Right ventricle myocardium inferior (tissue), 1 donor: ENCODE results near the gene CDK5RAP3. TPM values are rescaled to one million over a fixed set of nuclear protein-coding genes. Genes with fewer than 3 reads are reported as not detected.
"Not testable (repeated sequence)": the region's sequence is repeated elsewhere in the genome, so short reads cannot be mapped to it uniquely, and the experiment has no call there.

Experiments
- ATAC-seq: fragments of 200-7000 bp; cut with Tn5 transposase; one replicate; pipeline ENCODE4 v1.9.1; 2020; ENCODE audit warnings: mild to moderate bottlenecking, moderate library complexity
- DNase-seq: peaks from one replicate; pipeline ENCODE4 v3.0.0; 2021; ENCODE audit errors: missing footprints
- intact Hi-C: fragments of 100-400 bp; cut with DNase I; formaldehyde crosslinking; loops from one replicate; pipeline ENCODE4 v1.11.0; 2022
- long read RNA-seq: library from polyadenylated mRNA; unstranded; transcript quantifications from one replicate; pipeline ENCODE4 v2.0.0, GENCODE V29; 2021
- total RNA-seq: library from RNA; stranded (reverse); fragmentation: NEBNext Ultra II Directional; extraction: Animal tissue kit (Norgen Biotek cat#: 25700); gene quantifications from one replicate; pipeline ENCODE4 v1.2.1, GENCODE V29; 2021
- donor health status: DM: no; HTN: yes; CAD: no; lungs with severe emphysema.

The CDK5RAP3 gene, protein sequence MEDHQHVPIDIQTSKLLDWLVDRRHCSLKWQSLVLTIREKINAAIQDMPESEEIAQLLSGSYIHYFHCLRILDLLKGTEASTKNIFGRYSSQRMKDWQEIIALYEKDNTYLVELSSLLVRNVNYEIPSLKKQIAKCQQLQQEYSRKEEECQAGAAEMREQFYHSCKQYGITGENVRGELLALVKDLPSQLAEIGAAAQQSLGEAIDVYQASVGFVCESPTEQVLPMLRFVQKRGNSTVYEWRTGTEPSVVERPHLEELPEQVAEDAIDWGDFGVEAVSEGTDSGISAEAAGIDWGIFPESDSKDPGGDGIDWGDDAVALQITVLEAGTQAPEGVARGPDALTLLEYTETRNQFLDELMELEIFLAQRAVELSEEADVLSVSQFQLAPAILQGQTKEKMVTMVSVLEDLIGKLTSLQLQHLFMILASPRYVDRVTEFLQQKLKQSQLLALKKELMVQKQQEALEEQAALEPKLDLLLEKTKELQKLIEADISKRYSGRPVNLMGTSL
- total RNA-seq, result 50.0 TPM
- long read RNA-seq, transcript CDK5RAP3-201 (14 exons, 1,866 nt), result major isoform, 25 of 29 reads
- long read RNA-seq, partial matches to known transcripts, result 1 of 29 reads
- long read RNA-seq, other reads (novel, unspliced or antisense), result 1 of 29 reads

DNA sequence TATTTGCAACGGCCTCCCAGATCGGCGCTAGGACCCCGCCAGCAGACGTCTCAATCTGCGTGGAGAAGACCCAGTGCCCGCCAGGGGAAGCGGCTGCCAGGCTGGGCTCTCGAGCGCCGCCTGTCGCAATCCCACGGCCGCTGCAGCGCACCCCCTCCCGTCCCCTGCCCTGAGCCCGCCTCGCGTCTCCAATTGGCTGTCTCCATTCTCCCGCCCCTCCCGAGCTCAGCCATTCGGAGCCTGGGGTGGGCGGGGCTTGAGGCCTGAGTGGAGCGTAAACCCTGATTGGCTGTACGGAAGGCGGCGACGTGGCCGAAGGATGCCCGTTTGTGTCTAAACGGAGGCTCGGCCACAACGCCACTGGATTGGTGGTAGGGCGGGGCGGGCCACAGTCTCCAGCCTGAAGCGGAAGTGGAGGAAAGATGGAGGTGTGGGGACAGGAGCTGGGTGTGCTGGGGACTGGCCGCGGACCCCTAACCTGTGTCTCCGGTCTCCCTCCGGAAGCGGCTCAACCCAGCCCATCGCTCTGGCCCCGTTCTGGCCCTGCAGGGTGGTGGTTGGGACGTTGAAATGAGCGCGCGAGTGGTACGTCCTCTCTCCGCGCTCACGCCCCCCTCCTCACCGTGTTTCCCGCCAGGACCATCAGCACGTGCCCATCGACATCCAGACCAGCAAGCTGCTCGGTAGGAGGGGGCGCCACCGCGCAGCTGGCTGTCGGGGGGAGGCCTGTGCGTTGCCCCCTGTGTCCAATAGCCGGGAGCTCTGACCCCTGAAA lies at the start of gene CDK5RAP3:
Gene CDK5RAP3 (plus strand): TSS at position 389 of the 775 bp plus-strand sequence. CDS start 34 bp downstream, at position 423.
- peak; percentile 99 for ATAC-seq

DNA sequence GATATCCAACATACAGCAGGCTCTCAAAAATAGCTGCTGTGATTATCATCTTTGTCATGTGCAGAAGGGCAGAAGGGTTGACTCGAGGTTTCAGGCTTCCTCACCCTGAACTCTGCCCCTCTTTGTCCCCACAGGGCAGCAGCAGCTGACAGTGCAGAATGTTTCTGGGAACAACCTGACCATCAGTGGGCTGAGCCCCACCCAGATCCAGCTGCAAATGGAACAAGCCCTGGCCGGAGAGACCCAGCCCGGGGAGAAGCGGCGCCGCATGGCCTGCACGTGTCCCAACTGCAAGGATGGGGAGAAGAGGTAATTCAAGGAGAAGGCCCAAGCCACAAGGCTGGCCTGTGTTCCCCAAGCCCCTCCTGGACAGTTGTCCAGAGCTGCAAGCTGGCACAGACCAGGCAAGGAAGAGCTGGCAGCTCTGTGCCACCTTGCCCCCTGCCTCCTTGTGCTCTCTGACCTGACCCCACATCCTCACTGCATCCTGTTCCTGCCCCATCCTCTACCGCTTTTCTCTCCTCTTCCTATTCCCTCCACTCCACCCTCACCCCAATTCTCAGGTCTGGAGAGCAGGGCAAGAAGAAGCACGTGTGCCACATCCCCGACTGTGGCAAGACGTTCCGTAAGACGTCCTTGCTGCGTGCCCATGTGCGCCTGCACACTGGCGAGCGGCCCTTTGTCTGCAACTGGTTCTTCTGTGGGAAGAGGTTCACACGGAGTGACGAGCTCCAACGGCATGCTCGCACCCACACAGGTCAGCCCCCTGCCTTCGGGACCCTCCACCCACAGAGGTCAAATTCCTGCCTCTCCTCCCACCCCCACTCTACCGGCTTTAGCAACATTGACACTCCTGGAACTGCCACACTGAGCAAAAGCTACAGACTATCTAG lies 45.9 kb upstream of the CDK5RAP3 start:
- ATAC-seq (no peak), DNase-seq (peak; percentile 50)
- intact Hi-C loops, result no loop called here

More for the DNA sequence above, at the start of gene CDK5RAP3:
- intact Hi-C loops, result loop anchor here (1.0 to 10.0 kb wide), 4 partner anchors 22 to 130 kb away; partner anchors contain the start of genes SCRN2 and SP2
- peak; percentile 100 for DNase-seq

DNA sequence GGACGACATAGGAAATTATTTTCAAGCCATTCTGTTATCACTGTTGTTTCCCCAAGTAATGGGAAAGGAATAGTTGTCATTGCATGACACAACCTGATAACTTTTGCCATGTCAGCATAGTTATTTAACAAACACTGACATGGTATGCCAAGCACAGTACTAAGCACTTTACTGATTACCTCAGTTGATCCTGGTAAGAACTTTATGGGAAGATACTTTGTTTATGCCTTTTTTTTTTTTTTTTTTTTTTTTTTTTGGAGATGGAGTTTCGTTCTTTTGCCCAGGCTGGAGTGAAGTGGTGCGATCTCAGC lies 45.3 kb upstream of the CDK5RAP3 start:
- intact Hi-C loops, result no loop called here
- DNase-seq (no peak), ATAC-seq (no peak)

DNA sequence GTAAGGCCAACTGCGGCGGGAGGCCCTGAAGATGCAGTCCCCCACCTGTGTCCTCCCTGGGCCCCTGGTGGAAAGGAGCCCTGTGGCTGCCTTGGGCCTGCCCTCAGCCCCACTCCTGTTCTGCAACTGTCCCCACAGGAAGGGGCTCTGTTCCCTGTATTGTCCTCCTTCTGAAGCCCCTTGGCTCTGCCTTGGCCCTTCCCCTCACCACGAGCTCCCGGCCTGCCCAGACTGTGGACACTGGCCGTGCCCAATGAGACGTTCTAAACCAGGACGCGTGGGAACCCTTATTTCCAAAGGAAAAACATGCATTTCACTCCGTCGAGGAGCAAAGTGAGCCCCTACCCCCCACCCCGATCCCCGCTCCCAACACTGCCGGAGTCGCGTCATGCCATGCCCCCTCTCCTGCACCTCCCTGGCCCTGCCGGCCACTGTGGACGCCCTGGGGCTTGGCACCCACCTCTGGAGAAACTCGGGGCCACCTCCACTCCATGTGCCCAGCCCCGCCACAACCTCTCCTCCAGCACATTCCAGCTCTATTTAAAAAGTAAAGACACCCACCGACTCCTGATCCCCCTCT lies 43.0 kb upstream of the CDK5RAP3 start:
- intact Hi-C loops, result no loop called here
- peak; percentile 65 for DNase-seq
- no peak for ATAC-seq

DNA sequence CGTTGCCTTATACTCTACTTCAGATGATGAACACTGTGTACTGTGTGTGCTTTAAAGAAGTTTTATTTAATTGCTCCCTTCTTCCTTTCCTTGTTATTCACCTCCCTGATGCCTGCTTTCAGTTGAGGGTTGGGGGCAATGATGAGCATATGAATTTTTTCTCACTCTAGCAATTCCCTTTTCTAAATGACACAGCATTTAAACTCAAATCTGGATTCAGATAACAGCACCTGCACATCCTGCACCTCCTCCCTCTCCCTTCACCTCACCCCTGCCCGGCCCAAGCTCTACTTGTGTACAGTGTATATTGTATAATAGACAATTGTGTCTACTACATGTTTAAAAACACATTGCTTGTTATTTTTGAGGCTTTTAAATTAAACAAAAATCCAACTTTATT lies 42.5 kb upstream of the CDK5RAP3 start:
- intact Hi-C loops, result no loop called here

DNA sequence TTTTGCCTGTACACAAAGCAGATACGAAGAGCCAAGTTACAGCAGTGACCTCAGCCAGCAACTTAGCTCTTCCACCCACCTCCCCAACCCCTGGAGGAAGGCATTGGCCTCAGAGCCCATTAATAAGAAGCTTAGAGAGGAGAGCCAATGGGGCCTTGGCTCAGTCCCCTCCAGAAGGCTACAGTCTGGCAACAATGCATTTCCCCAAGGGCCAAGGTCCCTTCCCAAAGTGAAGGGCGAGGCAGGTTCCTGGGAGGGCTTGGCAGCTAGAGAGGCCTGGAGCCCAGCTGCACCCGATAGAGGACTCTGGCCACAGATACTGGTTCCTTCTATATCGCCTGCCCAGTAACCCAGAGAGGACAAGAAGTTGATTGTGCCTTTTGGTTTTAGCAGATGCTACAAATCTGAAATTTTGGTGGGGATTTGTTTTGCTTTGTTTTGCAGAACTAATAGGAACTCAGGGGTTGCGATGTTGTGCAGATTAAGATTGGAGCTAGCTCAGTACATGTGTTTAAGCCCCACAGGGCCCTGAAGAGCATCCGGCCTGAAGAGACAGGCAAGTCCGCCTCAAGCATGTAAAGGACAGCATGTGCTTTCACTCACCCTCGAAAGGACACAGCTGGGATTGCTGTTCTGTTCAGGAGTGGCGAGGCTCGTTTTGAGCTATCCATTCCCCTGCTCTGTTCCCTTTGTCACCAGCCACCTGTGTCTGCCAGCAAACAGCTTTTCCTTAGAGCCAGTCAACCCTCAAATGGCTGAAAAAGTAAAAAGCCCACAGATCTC lies 41.5 kb upstream of the CDK5RAP3 start:
- DNase-seq (peak; percentile 39), ATAC-seq (peak; percentile 90)

More for the DNA sequence above, 42.5 kb upstream of the CDK5RAP3 start:
- ATAC-seq, result no peak
- DNase-seq, result no peak

DNA sequence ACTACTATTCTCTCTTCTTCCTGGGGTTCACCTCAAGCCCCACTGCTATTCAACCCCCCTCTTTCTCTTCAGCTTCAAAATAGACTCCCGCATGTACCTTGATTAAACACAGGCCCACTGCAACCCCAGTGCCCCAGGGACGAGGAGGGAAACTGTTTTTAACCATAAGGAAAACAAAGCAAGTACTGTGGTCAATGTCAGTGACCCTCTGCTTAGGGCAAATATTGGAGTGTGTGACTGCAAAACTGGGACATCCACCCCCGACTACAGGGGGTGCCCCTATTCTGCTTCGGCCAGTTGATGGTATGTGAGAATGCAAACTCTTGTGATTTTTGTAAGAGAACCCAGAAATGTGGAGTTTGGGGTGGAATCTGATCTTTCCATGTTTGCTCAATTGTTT lies 39.1 kb upstream of the CDK5RAP3 start:
- DNase-seq (no peak), ATAC-seq (no peak)
- intact Hi-C loops, result no loop called here

More for the DNA sequence above, 41.5 kb upstream of the CDK5RAP3 start:
- intact Hi-C loops, result no loop called here

DNA sequence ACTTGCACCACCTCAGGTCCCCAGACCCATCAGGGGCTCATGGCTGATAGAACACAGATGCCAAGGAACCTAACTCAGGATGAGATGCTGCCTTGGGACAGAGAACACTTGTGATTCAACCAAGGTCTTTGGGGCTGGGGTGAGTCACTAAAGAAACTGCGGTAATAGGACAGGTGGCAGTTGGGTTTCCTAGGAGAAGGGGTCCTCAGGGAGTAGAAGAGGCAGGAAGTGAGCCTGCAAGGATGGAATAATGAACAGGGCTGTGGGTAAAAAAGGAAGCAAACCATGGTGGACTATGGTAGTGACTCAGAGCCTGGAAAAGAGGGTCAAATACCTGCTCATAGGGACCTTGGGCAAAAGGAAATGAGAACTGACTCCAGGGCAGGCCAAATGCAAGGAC lies 36.1 kb upstream of the CDK5RAP3 start:
- ATAC-seq, result no peak
- intact Hi-C loops, result no loop called here
- DNase-seq, result no peak

DNA sequence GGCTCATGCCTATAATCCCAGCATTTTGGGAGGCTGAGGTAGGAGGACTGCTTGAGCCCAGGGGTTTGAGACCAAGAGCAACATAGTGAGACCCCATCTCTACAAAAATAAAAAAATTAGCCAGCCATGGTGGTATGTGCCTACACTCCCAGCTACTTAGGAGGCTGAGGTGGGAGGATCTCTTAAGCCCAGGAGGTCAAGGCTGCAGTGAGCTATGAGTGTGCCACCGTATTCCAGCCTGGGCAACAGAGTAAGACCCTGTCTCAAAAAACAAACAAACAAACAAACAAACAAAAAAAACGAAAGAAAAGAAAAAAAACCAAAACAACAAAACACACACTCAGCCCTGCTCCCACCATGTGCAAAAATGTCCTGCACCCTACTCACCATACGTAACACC lies 35.4 kb upstream of the CDK5RAP3 start:
- DNase-seq, intact Hi-C loops, ATAC-seq: not testable (repeated sequence)

DNA sequence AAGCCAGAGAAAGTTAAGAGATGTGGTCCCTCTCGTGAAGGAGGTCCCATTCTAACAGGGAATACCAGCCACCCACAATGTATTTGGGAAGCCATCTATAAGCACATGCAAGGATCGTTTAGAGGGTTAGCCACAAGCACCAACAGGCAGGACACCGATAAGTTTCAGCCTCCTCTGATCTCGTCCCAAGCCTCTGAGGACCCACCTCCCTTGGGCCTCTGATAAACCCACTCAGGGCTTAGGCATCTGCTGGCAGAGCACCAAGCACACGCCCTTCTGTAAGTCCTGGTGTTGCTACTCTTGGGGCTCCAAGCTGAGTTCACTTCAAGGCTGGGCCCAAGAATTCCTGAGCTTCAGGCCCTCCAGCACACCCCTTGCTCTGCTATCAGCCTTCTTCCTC lies 35.0 kb upstream of the CDK5RAP3 start:
- intact Hi-C loops, result no loop called here
- ATAC-seq (no peak), DNase-seq (peak; percentile 21)

DNA sequence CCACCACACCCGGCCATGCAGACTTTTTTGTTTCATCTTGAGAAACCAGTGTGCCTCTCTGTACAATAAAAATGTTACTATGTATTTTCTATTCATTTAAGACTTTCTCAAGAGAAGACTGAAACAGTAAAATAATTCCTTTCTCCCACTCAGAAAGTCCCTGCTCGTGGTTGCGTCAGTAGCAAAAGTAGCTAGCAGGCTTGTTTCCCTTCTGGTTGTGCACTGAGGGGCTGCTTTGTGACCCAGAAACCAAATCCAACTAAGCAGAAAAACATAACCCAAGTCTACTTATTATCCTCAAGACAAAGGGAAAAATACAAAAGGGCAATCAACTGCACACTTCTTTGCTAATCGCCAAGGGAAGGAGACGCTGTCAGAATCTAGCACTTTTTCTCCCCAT lies 33.0 kb upstream of the CDK5RAP3 start:
- intact Hi-C loops, result no loop called here
- no peak for DNase-seq
- ATAC-seq, result no peak

DNA sequence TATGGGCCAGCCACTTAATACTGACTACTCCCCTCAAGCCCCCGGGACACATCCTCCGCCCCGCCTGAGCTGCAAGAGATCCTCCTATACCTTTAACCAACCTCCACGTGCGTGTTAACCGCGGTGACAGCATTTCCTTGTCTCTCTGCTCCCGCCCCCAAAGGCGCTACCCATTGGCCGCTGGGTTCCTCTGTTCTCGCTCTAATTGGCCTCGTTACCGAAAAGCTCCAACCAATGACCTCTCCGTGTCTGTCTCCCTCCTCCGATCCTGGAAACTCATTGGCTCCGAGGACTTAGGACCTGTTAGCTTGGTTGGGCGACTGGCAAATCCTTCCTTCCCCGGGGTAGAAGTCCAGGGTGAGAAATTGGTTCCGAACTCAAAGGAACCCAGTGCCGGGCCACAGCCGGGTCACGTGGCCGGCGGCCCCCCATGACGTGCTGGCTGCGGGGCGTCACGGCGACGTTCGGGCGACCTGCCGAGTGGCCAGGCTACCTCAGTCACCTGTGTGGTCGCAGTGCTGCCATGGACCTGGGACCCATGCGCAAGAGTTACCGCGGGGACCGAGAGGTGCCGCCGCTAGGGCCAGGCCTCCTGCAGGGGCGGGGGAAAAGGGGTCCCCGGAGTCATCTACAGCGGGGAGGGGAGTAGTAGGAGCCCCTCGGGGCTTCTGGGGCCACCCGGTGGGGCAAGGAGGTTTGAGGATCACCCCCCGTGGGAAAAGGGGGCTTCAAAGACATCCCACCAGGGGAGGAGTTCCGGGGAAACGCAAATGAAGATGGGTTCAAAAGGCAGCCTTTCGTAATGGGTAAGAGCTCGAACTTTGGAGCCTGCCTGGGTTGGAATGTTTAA lies 29.4 kb upstream of the CDK5RAP3 start, which contains the start of gene PNPO:
Gene PNPO (plus strand): TSS at position 326 of the 850 bp plus-strand sequence. CDS start 105 bp downstream, at position 431.
- DNase-seq (peak; percentile 96), ATAC-seq (peak; percentile 97)
- intact Hi-C loops, result loop anchor here (2.0 kb wide), 2 partner anchors 25 to 45 kb away; partner anchors contain the start of gene SP2

DNA sequence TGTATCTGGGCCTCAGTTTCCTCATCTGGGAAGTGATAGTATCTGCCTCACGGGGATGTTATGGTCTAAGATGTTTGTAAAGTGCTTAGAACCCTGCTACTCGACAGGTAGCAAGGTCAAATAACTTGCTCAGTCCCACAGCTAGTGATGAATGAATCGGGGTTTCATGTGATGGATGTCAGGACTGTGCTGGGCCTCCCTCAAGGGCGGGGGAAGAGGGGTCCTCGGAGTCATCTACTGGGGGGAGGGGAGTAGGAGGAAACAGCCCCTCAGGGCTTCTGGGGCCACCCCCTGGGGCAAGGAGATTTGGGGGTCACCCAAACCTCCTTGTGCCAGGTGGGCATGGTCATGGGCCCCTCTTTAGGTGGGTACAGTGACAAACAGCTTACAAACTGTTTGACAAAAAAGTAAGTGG lies 28.8 kb upstream of the CDK5RAP3 start:
- DNase-seq, result no peak
- ATAC-seq, result no peak
- intact Hi-C loops, result no loop called here

DNA sequence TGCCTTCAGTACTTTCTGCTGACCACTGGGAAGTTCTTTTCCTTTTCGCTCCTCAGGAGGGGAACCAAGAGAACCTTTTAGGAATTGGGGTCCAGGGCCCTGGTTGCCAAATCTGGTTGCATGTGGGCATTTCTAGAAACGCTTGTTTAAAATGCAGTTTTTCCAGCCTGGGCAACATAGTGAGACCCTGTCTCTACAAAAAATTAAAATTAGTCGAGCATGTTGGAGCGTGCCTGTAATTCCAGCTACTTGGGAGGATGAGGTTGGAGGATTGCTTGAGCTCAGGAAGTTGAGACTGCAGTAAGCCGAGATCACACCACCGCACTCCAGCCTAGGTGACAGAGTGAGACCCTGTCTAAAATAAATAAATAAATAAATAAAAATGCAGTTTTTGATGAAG lies 28.3 kb upstream of the CDK5RAP3 start:
- intact Hi-C loops, result no loop called here
- DNase-seq, result no peak
- no peak for ATAC-seq

DNA sequence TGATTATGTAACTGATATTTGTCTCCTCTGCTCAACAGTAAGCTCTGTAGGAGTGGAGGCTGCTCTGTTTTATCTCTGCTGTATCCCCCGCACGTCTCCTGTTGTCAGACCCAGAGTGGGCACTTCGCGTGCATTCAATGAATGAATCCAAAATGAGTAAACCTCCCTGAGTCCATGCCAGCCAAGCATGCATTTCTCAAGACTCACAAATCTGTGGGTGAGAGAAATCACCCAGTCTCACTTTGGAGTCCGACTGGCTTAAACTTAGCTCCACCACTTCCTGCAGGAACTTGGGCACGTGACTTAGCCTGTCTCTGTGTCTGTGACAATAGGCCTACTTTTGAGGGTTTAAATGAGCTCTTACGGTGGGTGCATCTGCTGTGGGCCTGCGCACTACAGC lies 25.8 kb upstream of the CDK5RAP3 start:
- ATAC-seq, result no peak
- intact Hi-C loops, result no loop called here
- DNase-seq, result no peak
